Neural progenitor cell (in vitro differentiated cells): ENCODE data around the gene TMEM25.

Source experiments
- EZH2 ChIP-seq: fragments of 200-600 bp; sonication (generic); IDR thresholded peaks from 2 replicates; pipeline ENCODE4 v1.6.1; 2017; ENCODE audit warnings: antibody characterized with exemption, mild to moderate bottlenecking, moderate library complexity
- TF ChIP-seq, protein P1 (sequence below): fragments of 200-600 bp; sonication (generic); IDR thresholded peaks from 2 replicates; pipeline ENCODE4 v1.5.1; 2017; ENCODE audit warnings: antibody characterized with exemption, mild to moderate bottlenecking

DNA sequence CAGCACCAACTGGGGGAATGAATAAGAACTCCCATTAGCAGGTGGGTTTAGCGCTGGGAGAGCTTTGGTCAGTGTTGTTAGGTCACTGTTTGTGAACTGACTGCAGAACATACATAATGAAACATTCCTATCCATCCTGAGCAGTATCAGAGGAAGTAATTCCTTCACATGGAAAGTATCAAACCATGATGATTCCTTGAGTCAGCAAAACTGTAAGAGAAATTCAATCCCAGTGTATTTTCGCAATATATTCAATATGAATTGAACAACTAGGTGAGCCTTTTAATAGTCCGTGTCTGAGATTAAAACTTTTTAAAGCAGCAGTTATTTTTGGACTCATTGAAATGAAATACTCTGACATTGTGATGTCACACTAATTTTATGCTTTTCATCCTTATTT lies 46.6 kb upstream of the TMEM25 start:
- TF ChIP-seq, protein P1, sequence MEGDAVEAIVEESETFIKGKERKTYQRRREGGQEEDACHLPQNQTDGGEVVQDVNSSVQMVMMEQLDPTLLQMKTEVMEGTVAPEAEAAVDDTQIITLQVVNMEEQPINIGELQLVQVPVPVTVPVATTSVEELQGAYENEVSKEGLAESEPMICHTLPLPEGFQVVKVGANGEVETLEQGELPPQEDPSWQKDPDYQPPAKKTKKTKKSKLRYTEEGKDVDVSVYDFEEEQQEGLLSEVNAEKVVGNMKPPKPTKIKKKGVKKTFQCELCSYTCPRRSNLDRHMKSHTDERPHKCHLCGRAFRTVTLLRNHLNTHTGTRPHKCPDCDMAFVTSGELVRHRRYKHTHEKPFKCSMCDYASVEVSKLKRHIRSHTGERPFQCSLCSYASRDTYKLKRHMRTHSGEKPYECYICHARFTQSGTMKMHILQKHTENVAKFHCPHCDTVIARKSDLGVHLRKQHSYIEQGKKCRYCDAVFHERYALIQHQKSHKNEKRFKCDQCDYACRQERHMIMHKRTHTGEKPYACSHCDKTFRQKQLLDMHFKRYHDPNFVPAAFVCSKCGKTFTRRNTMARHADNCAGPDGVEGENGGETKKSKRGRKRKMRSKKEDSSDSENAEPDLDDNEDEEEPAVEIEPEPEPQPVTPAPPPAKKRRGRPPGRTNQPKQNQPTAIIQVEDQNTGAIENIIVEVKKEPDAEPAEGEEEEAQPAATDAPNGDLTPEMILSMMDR, result no peak
- no peak for TF ChIP-seq EZH2
